ENCODE results near the gene SMARCB1.

DNA sequence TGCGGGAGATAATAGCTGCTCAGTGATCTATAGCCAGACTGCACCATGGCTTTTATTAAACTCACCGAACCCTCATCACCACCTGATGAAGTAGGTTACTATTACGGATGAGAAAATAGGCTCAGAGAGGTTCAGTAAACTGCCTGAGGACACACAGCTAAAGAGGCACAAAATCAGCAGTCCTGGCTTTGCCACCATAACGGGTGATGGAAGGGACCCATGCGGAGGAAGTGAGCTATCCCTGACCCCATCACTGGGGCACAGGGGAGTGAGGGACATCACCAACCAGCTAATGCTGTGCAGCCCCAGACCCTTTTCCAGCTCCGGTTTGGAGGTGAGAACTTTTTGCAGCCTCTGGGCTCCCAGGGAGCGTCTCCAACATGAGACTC is 59.3 kb downstream of the SMARCB1 start:
- TF ChIP-seq POLR2A (IDR thresholded peaks at IDR 0.05; ENCODE audit: low read depth, low read length) (no peak), CTCF (IDR thresholded peaks at IDR 0.05; ENCODE audit: extremely low read depth in 1 of 2, insufficient read depth in 1 of 2, low read depth in 1 of 2, low read length in 2 of 2) (no peak), EZH2 (IDR thresholded peaks at IDR 0.05; ENCODE audit: borderline replicate concordance, low read depth, low read length, severe bottlenecking) (no peak), MAX (IDR thresholded peaks at IDR 0.05; ENCODE audit: insufficient read depth, insufficient read length) (no peak), MYC (IDR thresholded peaks at IDR 0.05; ENCODE audit: low read depth, low read length) (no peak), POLR2AphosphoS5 (IDR thresholded peaks at IDR 0.05; ENCODE audit: insufficient read depth, low read depth, low read length) (no peak), FOS (IDR thresholded peaks at IDR 0.05; ENCODE audit: borderline replicate concordance, insufficient read depth, low read length) (no peak), JUN (IDR thresholded peaks at IDR 0.05; ENCODE audit: borderline replicate concordance, insufficient read depth, insufficient read length, low read depth) (no peak), GATA2 (IDR thresholded peaks at IDR 0.05; ENCODE audit: insufficient read depth, insufficient read length, low read depth, low read length) (no peak)

Measured in endothelial cell of umbilical vein (primary cell).